Stimulated activated CD8-positive, alpha-beta memory T cell treated with anti-CD3 and anti-CD28 coated beads, Interleukin-2, amount 100 ng/mL, for 48 hours (primary cell): Measurements from ENCODE around the gene CSRNP3.

ENCODE experiments used
- DNase-seq, 2 donors: peaks; one replicate each; pipeline ENCODE4 v3.0.0-alpha.2; 2020; ENCODE audit warnings: low read depth in 2 of 2

Gene CSRNP3

GRCh38 chr2:165539985-165540384, 70.5 kb downstream of the CSRNP3 start:
- no peak for DNase-seq

- no peak for DNase-seq
These were observed 75.4 kb downstream of the CSRNP3 start for GRCh38 chr2:165544897-165545296.

DNA sequence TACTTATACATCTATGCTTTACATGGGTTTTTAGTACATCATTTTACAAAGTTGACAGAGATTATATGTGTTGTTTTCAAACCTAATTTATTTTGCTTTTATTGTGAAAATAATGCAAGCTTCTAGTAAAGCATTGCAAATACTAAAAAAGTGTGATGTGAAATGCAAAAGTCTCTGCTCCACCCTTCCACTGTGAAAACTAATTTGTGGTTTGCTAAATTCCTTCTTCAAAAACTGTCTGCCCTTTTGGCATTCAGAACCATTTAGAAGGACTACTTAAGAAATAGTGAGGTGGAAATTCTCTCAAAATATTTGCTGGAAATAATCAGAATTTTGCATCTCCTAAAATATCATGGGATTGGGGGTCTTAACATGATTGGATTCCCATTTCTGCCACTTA, 78.4 kb downstream of the CSRNP3 start:
- no peak for DNase-seq

DNA sequence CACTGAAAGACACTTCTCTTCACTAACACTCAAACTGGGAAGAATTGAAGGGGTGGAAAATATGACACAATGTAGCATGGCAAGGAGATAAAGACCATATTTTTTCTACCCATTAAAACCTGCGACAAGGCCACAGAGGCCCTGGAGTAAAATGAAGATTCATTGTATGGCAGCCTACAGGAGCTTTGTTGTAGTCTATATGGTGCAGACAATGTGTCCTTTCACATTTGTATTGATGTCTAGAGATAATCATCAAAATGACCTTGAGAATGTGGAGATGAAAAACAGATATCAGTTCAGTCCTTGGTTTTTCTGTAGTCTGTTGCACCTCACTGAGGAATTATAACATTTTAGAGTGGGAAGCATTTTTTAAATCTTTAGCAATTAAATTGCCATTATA, 80.1 kb downstream of the CSRNP3 start:
- no peak for DNase-seq

DNA sequence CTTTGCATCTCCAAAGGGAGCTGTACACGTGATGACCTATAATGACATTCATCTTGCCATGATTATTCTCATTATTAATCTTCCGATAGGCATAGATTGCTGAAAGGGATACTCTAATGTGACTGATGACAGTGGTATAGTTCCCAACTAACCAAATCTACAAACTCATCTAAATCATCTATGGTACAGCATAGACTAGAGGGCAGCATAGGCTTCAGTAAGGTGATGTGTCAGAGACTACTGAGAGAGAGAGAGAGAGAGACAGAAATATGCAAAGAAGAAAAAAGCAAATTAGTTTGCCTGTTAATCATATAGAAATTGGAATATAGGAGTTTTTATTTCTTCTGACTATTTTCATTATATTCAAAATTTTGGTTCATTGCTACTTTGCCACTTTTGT, 89.3 kb downstream of the CSRNP3 start:
- no peak for DNase-seq

- no peak for DNase-seq
These were observed 91.0 kb downstream of the CSRNP3 start for GRCh38 chr2:165560377-165560988.

DNA sequence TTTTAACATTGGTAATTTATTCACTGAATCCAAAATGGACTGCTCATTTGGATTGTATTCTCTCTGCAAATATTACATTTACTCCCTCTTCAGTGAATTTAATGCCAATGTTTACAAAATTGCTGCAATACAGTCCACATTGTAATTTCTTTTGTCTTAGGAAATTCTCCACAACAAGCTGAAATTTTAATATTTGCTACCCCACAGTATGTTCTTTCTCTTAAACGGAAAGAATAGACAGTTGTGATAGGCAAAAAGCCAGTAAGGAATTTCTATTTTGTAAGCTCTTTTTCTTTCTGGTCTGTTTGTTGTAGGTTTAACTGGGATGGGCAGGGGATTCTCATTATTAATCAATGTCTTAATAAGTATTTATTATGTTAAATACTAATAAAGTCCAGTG, 92.0 kb downstream of the CSRNP3 start:
- no peak for DNase-seq

GRCh38 chr2:165562233-165562632, 92.7 kb downstream of the CSRNP3 start:
- no peak for DNase-seq

DNA sequence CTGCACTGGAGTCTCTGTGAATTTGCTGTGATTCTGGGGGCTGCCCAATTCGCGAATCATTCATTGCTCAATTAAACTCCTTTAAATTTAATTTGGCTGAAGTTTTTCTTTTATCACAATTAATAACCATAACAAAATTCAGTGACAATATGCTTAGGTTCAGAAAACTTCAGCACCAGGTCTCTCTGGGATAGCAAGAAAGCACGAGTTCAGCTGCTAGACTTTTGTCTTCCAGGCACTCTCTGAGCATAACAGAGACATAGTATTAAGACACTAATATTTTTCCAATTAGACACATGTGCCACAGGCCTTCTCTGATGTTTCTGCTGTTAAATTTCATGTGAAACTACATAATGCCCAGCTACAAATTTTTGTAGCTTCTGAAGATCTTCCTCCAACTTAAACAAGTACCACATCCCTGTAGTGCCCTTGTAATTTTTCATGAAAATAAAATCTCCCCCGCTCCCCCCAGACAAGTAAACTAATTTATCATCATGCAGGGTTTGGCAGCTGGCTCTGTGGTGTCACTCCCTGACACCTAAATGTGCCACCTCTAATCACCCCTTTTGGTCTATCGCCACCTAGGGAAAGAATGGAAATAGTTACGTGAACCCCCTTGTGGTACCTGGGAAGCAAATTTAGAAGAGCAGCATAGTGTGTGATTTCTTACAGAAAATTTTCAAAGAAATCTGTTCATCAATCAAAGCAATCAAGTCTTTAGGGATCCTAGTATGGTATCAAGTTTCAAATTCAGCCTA, 94.1 kb downstream of the CSRNP3 start:
- DNase-seq, result no peak

GRCh38 chr2:165566008-165566407, 96.5 kb downstream of the CSRNP3 start:
- DNase-seq, result no peak

- DNase-seq, result no peak
These were observed 97.8 kb downstream of the CSRNP3 start for GRCh38 chr2:165567273-165567672.

DNA sequence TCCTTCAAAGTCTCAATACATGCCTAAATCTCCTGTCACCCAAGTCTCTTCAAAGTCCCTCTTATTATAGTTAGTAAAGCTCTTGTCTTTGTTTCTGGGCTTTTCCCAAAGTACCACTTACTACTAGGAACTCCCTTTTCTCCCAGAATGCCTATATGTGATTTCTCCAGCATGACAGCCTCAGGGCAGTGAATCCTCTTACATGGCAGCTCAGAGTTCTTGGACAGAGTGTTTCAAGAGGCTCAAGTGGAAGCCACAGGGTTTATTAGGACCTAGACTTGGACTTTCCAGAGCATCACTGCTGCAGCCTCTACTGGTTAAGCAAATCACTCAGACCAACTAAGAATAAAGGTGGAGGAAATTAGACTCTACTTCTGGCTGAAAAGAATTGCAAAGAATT, 98.9 kb downstream of the CSRNP3 start:
- DNase-seq, result no peak

- no peak for DNase-seq
These were observed 102.0 kb downstream of the CSRNP3 start for GRCh38 chr2:165571477-165571876.

DNA sequence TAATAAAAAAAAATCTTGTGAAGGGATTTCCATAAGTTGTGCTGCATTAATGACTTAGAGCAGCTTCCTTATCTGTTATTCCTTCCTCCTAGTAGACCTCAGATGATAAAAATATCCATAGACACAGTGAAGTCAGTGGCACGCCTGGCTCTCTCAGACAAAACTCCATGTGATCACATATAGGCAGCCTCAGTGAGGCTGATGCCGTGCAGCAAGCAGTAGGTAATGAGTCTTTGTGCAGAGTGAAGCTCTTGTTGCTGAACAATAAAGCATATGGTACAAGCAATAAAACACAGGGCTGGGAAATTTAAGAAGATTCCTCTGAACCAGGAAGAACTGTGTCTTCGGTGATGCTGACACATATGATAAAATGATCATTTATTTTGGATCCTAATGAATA, 102.7 kb downstream of the CSRNP3 start:
- no peak for DNase-seq

GRCh38 chr2:165573534-165574461, 104.3 kb downstream of the CSRNP3 start:
- DNase-seq, result no peak

DNA sequence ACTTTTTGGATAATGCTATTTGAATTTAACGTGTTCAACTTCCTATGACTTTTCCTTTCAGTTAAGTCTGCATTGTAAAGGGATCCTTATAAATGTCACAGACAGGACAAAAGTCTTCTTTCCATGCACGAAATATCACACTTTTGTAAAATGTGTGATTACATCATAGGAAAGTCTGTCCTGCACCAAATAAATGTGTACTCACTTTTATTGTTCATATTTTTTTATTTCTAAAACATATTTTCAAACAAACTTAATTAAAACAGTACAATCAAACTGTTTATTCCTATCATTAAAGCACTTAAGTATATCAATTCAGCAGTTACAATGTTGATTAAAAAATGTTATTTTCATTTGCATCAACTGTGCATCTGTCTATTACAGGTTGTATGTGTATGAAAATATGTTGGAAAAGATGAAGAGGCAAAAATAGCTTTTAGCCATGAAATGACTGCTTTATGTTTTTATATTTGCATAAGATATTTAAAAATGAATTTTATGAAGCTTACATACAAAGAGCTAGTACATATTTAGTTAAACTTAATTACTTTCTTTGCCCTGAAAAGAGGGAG, 105.6 kb downstream of the CSRNP3 start:
- DNase-seq, result no peak

GRCh38 chr2:165576409-165577154, 107.1 kb downstream of the CSRNP3 start:
- DNase-seq, result no peak

DNA sequence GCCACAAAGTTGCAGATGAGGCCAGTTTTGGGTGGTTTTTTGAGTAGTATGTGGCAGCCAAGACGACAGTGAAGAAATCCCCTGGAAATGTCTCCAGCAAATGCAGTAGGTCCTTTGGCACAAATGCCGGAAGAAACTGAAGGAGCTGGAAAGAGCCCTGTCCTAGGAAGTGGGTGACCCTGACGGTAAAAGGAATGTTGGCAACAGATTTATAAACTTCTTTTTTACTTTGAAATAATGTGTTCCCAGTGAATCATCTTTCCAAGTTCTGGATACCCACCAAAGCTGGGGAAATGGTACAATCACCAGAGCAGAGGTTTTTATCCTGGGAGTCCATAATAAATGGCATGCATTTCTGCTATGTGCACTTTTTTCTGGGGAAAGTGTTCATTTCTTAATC, 112.9 kb downstream of the CSRNP3 start:
- no peak for DNase-seq

- DNase-seq, result no peak
These were observed 113.5 kb downstream of the CSRNP3 start for GRCh38 chr2:165582863-165583506.

DNA sequence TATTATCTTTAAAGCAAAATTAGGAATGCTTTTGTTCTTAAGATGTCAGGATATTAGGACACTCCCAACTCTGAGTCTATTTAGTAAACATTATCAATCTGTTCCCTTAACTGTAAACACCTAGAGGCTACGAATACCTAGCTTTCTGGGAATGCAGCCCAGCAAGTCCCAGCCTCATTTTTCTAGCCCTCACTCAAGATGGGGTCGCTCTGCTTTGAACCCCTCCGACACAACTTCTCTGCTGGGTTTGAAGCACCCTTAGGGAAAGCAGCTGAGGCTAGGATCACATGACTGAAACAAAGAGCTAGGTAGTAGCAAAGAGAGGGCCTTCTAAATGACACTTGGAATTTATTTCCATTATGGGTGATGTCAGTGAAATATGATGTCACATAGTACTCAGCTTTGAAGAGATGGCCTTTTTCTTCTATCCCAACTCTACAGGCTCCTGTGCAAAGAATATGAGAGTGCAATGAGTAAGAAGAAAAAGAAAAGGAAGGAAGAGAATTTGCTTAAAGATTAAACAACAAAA, 114.7 kb downstream of the CSRNP3 start:
- DNase-seq, result no peak

GRCh38 chr2:165586019-165586418, 116.5 kb downstream of the CSRNP3 start:
- no peak for DNase-seq
